Stimulated activated CD4-positive, alpha-beta T cell treated with anti-CD3 and anti-CD28 coated beads, Interleukin-1b, Interleukin-23, amount 100 ng/mL, for 1 hour (primary cell): ENCODE results near the gene CSPG4.
"Not testable (repeated sequence)": the region's sequence is repeated elsewhere in the genome, so short reads cannot be mapped to it uniquely, and the experiment has no call there.

ENCODE experiments used
- DNase-seq, 2 donors: peaks; one replicate each; pipeline ENCODE4 v3.0.0-alpha.2; 2020; ENCODE audit warnings: low read depth in 2 of 2

CSPG4 gene

DNA sequence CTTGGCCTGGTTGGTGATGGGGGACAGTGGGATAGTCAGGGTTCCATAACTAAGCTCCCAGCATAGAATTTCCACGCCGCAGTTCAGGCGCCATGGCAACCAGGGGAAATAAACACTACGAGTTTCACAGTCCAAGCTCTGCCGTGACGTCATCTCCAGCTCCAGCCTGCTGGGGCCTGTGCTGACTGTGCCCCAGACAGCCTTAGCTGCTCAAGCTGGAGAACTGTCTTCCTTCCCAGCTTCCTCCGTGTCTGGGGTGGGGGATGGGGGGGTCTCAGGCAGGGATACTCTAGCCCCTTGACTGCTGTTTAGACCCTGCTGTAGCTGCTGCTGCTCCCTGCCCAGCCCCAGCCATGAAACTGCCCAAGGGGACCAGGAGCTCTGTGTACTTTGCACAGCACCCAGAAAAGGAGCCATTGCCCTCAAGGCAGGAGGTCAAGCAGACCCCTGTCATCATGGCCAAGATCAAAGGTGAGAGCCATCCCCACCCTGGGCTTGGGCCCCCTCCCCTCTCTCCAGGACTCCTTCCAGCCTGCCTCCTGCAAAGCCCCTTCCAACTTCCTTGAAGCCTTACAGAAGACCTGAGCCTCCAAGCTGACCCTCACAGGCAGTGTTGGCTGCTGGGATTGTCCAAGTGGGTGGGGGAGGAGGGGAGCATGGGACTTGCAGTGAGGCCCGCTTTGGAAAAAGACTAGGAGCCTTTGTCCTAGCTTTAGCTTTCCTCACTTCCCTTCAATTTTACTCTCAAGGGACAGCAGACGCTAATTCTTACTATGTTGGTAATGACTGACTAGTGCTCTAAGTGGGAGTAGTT is 11.4 kb upstream of the CSPG4 start:
- DNase-seq, result no peak

DNA sequence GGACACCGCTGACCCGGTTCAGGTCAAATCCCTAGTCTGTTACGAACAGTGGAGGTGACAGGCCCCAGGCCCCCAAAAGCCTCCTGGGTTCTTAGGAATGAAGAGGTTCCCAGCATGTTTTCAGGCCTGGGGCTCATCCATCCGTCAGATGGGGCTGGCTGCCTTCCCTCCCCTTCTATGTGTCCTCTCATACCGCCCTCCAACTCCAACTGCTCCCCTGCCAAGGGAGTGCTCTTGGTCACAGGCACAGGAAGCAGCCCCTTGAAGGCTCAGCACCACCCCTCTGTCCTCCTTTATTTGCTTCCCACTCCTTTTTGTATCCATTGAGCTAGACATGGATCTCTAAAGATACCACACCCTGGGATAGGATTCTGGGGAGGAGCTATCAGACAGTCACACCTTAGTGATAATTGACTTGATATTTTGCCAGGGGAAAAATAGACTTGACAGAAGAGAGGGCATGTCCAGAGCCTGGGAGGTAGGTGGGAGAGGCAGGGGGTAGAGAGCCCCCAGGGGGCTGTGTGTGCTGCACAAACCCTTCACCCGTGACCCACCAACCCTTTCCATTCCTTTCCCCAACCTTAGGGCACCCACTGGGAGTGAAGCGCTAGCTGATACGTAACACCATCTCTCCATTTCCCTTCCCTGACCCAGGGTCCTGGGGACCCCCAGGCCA is 10.7 kb upstream of the CSPG4 start:
- DNase-seq, result no peak

DNA sequence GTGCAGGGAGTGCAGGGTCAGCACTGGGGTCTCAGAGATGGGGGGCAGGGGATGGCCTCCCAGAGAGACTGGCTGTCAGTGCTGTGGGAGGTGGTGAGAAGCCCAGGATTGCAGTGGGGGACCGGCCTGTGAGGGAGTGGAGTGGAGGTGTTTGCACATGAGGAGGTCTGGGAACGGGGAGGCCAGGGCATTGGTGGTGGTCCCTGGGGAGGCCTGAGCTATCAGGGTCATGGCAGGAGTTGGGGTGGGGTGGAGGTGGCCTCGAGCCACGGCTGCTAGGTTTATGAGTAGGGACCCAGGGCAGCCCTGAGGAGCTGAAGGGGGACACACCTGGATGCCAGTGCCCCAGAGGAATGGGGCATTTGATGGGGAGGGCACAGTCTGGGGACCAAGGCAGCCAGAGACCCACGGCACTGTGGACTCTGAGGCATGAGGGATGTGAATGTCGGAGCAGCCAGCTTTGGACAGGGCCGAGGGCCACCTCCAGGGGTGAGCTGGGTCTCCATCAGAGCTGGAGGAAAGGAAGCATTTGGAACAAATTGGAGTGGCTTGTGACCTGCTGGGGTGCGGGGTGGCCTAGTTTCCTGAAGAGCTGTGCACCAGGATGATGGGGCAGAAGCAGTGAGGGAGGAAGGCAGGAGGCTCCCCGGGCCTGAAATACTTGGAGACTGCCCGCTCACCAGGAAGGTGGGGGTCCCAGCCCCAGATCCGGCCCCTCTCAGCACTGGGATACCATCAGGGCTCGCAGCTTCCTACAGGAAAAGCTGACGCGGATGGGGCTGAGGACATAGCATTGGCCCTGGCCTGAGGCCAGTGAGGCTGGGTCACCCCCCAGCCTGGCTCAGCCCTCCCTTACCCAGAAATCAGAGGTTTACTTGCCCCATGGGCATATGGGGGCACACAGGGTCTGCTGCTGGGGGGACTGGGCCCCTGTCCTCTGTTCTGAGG is 9.5 kb upstream of the CSPG4 start:
- DNase-seq, result no peak

DNA sequence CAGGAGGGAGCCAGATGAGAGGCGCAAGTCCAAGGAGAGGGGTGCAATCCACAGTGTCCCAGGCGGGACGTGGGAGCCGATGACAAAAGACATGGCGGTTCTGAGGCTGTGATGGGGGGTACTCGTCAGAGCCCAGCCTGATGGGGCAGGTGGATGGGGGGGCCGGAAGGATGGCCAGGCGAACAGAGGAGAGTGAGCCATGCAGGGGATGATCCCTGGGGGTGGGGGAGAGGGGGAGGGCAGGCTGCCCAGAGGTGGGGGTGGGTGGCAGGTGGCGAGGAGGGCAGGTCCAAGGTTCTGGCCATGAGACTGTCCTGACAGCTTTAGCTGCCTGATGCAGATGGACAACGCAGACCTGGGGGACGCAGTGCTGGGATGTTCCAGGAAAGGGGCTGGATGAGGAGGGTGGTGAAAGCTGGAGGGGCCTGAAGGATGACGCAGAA is 8.9 kb upstream of the CSPG4 start:
- no peak for DNase-seq

DNA sequence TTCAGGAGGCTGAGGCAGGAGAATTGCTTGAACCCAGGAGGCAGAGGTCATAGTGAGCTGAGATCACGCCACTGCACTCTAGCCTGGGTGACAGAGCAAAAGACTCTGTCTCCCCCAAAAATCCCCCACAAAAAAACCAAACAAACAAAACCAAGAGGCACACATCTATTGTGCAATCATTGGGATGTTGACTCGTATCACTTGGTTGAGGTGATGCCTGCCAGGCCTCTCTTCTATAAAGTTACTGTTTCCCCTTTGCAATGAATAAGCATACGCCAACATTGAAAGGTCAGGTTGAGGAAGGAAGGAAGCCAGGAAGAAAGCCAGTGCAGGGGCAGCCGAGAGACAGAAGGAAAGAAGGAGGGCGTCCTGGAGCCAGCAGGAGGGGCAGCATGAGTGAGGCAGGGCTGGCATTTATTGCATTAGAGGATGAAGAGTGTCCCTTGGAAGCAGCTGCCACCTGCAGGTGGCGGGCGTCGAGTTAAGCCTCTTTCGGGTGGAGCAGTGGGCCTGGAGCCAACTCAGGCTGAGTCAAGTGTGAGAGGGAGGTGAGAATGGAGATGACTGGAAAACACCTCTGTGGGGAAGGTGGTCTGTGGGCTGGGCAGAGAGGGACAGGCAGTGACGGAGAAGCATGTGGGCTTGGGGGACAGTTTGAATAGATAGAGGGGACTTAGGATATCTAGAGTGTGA is 8.3 kb upstream of the CSPG4 start:
- DNase-seq, result no peak

DNA sequence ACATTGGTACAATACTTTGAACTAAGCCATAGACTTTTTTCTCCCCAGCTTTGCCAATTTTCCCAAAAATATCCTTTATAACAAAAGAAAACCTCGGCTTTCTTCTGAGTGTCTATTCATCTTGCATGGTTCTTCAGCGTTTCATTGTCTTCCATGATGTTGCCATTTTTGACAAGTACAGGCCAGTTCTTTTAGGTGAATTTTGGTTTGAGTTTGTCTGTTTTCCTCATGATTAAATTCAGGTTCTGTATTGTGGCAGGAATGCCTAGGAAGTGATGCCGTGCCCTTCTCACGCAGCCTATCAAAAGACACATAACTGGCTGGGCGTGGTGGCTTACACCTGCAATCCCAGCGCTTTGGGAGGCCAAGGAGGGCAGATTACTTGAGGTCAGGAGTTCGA is 7.6 kb upstream of the CSPG4 start:
- DNase-seq, result no peak

DNA sequence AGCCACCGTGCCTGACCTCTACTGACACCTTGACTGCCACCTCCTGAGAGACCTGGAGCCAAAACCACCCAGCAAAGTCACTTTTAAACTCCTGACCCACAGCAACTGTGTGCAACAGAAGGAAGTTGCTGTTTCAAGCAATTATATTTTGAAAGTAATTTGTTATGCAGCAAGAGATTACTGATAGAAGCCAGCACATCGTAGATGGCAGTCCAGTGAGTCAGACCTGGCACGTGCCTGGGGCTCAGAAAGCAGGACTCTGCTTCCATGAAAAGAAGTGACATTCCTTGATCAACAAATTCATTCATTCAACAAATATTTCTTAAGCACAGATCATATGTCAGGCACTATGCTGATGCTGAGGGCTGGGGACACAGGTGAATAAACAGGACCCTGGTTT is 5.7 kb upstream of the CSPG4 start:
- DNase-seq, result no peak

DNA sequence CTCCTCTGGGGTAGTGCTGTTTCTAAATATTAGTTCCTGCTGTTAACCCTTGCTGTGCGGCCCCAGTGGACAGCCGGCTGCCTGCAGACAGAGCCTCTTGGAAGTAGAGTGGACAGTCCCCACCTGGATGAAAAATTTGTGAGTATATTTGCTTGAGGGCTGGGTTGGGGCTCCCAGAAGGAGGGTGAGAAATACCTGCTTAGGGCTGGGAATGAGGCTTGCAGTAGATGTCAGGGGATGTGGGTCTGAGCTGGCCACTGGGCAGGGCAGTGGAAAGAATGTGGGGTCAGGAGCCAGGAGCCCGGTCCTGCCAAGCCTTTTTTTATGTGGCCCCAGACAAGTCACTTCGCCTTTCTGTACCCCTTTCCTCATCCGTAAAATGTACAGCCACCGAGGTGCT is 4.4 kb upstream of the CSPG4 start:
- DNase-seq, result not testable (repeated sequence)

DNA sequence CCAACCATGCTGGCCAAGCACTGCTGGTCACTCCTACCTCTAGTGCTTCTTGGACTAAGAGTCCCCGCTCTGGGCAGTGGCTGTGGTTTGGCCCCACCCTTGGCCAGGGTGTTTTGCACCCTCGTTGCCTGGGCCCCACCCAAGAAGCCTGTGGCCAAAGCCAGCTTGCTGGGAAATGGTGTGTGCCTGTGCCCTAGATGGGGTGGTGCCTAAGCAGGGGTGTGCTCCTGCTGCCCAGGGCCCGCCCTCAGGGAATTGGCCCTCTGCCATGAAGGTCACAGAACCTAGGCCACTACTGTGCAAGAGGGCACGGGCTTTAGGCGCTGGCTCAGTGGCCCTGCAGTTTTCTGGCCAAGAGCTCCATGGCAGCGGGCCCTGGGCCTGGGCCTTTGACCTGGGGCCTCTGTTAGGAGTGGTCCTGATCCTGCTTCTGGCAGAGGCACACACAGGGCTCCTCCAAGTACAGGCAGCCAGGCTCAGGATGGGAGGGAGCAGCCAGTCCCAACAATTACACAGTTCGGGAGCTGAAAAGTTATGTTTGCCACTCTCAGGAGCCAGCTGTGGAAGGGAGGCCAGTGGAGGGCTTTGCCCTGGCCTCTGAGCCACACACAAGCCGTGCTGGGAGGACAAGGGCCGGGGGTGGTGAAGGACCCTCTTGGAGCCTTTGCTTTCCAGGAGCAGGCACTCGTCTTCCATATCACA is 3.8 kb upstream of the CSPG4 start:
- not testable (repeated sequence) for DNase-seq

DNA sequence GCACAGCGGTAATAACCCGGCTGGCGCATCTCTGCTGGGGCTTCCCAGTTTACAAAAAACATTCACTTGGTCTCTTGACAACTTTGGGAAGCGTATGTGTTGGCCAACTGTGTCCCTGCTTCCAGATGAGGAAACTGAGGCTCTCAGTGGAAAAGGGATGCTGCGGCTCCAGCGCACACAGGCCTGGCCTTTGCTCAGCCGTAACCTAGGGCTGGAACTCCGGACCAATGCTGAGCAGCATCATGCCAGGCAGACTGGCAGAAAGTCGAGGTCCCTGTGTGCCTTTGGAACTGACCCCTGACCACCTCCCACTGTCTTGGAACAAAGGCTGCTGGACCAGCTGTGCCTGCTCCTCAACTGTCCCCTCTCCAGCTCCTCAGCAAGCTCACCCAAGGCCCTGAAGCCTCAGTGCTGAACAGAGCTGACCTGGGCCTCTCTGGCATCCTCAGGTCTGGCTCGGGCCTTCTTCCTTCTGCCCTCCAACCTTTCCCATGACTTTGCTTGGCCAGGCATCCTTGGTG is 2.7 kb upstream of the CSPG4 start:
- not testable (repeated sequence) for DNase-seq

DNA sequence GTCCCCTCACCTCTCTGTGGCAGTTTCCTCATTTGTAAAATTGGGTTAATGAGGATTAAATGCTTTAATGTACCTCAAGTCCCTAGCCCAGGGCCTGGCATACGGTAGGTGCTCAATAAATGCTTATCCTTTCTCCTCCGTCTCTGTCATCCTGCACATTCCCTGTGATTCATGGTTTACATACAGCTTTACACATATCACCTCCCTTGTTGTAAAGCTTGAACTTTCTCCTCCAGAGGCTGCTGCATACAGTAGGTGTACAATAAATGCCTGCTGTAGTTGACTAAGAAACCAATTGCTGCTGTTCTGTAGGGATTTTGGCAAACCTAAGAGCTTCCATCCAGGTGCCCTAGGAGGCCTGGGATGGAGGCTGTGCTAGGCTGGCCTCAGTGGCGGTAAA is 1.5 kb upstream of the CSPG4 start:
- DNase-seq, result no peak

DNA sequence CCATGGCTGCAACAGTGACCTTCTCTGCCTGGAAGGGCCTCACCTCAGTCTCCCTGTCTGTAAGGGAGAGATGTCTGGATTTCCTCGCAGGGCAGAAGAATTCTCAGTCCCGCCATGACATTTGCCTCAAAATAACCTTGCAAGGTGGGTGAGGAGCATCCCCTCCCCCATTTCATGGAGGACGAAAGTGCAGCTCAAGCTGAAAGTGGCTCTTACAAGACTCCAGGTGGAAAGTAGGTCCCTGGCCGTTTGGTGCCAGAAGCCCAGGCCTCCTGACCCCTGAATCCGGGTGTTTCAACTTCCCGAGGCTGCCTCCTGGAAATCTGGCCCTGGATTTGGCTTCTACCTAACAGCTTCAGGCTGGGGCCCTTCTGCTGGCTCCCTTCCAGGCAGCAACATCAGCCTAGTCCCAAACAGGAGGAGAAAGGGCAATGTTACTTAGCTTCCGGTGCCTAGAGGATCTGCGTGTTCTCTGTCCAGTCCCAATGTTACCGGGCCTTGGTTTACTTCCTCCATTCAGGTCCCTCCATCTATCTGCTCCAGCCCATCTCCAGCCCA is 769 bp upstream of the CSPG4 start:
- DNase-seq, result no peak

DNA sequence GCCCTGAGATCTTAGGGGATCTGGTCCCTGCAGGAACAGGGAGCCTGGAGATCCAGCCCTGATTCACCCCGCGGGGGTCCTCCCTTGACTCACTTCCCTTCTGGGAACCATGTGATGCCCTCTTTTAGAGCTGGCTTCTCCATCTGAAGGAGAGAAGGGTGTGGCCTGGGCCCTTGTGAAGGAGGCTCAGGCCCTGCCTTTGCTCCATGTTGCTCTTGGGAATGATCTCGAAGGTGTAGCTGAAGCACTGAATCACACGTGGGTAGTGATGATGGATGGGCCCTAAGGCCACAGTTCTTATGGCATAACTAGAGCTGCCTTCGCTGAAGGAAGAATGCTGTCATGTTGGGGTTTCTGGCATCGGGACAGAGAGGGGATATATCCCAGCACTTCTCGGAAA is 1.2 kb downstream of the CSPG4 start:
- not testable (repeated sequence) for DNase-seq

DNA sequence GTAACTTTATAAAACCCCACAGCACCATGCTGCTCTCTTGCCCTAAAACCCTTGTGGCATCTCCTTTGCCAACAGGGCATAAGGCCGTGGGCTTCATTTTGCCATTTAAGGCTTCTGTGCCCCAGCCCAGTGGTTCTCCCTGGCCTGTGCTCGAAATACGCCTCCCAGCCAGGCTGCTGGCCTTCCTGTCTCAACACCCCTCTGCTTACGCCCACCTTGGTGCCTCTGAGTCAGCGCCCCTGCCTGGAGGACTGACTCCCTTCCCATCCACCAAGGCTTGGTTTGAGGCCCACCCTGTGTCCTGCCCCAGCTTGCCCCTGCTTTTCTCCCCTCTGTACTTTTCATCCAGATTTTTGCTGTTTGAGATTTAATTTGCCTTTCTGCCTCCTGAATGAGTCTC is 1.8 kb downstream of the CSPG4 start:
- DNase-seq, result not testable (repeated sequence)

DNA sequence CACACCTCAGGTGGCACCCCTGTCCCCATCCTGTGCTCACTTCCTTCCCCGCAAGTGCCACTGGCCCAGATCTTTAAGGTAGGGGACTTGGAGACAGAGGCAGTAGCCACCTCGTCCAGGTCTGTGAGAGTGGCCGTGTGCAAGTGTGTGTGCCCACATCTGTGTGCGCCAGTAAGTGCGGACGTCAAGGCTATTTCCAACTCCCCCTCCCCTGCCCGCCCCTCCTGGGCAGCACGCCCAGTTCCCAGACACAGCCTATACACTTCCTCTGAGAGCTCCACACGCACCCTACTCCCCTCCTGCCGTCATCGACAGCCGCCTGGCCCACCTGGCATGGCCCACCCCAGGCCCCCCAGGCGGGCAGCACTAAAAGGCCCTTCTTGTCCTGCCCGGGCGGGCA is 3.2 kb downstream of the CSPG4 start:
- not testable (repeated sequence) for DNase-seq

DNA sequence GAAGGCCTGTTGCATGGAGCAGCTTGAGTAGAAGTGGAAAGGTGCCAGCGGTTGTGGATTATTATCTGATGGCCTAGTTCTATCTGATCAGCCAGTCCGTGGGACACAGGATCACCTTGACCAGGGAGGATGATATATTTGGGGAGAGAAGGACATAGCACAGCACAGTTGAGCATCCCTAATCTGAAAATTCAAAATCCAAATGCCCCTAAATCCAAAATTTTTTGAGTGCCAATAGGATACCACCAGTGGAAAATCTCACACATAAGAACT is 6.0 kb downstream of the CSPG4 start:
- no peak for DNase-seq

DNA sequence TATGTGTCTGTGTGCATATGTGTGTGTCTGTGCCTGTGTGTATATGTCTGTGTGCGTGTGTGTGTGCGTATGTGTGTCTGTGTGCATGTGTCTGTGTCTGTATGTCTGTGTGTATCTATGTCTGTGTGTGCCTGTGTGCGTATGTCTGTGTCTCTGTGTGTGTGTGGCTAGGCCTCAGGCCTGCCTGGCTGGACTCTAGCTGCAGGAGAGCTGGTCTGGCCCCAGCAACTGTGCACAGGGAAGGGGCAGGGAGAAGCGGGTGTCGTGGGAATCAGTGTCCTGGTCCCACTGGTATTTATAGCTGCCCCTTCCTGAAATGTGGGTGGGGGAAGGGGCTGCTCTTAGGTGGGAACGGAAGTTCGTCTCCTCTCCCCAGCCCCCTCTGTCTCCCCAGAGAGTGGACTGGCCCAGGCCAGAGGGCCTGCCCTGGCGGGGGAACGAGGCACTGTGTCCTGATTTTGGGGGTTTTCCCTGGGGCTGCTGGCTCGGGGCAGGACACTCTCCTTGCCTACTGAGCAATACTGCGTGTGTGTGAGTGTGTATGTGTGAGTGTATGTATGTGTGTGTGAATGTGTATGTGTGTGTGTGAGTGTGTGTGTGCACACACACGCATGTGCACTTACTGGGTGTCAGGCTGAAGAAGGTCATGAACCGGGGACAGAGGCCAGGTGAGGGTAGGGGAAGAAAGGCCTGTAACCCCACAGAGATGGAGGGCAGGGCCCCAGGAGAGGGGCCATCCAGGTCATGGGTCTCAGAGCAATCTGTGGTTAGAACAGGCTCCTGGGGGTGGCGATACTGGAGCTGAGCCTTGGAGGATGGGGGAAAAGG is 6.6 kb downstream of the CSPG4 start:
- no peak for DNase-seq

DNA sequence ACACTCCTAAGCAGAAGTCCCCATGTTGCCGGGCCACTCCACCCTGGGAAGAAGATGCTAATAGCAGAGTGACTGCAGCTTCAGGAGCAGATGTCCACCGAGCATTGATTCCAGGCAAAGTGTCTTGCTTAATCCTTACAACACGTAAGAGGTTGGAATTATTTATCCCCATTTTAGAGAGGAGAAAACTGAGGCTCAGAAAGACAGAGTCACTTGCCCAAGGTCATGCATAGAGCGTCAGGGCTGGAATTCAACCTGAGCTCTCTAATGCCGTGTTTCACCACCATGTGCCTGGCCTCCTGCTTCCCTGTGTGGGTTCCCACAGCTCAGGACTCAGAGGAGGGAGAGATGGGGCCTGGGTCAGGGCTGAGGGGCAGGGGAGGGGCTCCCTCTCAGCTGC is 7.3 kb downstream of the CSPG4 start:
- DNase-seq, result not testable (repeated sequence)

DNA sequence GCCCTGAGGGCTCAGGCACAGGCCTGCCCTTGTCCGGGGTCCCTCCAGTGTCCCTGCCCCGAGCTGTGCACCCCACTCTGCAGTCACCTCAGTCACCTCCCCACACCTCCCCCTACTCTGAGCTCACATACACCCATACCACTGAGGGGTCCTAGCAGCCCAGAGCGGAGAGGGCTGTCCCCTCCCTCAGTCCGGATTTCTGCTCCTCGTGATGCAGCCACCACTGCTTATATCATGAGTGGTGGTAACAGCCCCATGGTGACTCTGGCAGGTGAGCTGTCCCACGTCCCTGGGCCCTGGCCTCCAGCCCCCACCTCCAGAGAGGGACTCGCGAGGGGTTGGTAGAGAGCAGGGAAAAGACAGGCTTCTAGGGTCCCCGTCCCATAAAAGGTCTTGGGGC is 8.0 kb downstream of the CSPG4 start:
- no peak for DNase-seq

DNA sequence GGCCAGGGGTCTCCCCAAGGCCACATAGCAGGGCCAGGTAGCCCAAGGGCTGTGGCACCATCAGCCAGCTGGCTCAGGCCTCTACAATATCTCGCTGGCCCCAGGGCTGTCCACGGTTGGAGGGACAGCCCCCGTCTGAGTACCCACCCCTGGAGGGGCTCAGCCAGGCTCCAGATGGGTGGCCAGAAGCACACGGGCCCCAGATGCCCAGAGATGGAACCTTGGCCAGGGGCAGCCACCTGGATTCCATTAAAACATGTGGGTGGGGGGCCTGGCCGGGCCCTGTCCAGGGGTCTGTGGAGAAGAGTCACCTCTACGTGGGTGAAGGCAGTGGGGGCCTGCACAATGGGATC is 8.4 kb downstream of the CSPG4 start:
- DNase-seq, result no peak
